Upper lobe of right lung (tissue), 1 donor: ENCODE data around the gene GSAP. TPM values are rescaled to one million over a fixed set of nuclear protein-coding genes. Genes with fewer than 3 reads are reported as not detected.
A peak's percentile ranks its signal among the peaks of the same experiment; 100 is the strongest.

ENCODE experiments used
- ATAC-seq: fragments of 200-7000 bp; cut with Tn5 transposase; one replicate; pipeline ENCODE4 v1.9.1; 2020; ENCODE audit warnings: mild to moderate bottlenecking, moderate library complexity
- DNase-seq: peaks from one replicate; pipeline ENCODE4 v3.0.0-alpha.2; 2020
- H3K27ac ChIP-seq: fragments of 200-600 bp; one replicate; pipeline ENCODE4 v1.8.0; 2022
- H3K27me3 ChIP-seq: fragments of 200-600 bp; one replicate; pipeline ENCODE4 v1.8.0; 2022; ENCODE audit warnings: mild to moderate bottlenecking
- H3K36me3 ChIP-seq: fragments of 200-600 bp; one replicate; pipeline ENCODE4 v1.8.0; 2022
- H3K4me1 ChIP-seq: fragments of 200-600 bp; one replicate; pipeline ENCODE4 v1.8.0; 2022
- H3K4me3 ChIP-seq: fragments of 200-600 bp; one replicate; pipeline ENCODE4 v1.8.0; 2022; ENCODE audit warnings: mild to moderate bottlenecking
- H3K9me3 ChIP-seq: fragments of 200-600 bp; one replicate; pipeline ENCODE4 v1.8.0; 2022
- intact Hi-C: fragments of 100-400 bp; cut with DNase I; formaldehyde crosslinking; loops from one replicate; pipeline ENCODE4 v1.11.0; 2022
- total RNA-seq: library from RNA; stranded (reverse); fragmentation: NEBNext Ultra II Directional; extraction: Animal tissue kit (Norgen Biotek cat#: 25700); gene quantifications from one replicate; pipeline ENCODE4 v1.2.1, GENCODE V29; 2021
- TF ChIP-seq, protein P1 (sequence below): fragments of 200-600 bp; IDR thresholded peaks from one replicate; pipeline ENCODE4 v1.8.0; 2022; ENCODE audit warnings: antibody characterized with exemption
- donor health status: DM: no; HTN: yes; CAD: no; lungs with severe emphysema.

The GSAP gene
- total RNA-seq, 1 donor from 2014 or later: 64.9 TPM

DNA sequence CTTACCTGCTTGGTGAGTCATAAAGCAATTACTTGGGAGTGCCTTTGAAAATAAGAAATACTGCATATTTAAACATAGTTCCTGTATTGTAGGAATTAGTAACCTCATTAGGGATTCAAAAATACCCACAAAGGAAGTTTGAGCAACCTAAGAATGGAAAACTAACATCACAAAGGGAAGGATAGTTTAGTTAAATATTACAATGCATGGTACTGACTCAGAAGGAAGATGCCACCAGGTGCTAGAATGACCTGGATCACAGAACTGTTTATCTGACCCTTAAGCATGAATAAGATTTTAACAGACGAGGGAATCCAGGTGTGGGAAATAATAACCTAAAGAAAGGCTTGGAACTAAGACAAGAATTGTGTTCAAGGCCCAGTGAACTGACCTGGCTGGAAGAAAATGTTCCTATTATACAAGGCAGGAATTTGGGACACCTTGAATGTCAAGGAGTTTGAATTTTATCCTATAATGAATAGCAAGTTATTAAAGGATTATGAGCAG lies 106.4 kb downstream of the GSAP start:
- Histone ChIP-seq H3K4me3 (no peak overlapping the region), H3K27me3 (no peaks in the 10 kb centered on the region), H3K27ac (no peak overlapping the region), H3K36me3 (peaks cover 42% of the 10 kb centered on the region), H3K9me3 (no peaks in the 10 kb centered on the region), H3K4me1 (no peaks in the 10 kb centered on the region)
- TF ChIP-seq, protein P1, sequence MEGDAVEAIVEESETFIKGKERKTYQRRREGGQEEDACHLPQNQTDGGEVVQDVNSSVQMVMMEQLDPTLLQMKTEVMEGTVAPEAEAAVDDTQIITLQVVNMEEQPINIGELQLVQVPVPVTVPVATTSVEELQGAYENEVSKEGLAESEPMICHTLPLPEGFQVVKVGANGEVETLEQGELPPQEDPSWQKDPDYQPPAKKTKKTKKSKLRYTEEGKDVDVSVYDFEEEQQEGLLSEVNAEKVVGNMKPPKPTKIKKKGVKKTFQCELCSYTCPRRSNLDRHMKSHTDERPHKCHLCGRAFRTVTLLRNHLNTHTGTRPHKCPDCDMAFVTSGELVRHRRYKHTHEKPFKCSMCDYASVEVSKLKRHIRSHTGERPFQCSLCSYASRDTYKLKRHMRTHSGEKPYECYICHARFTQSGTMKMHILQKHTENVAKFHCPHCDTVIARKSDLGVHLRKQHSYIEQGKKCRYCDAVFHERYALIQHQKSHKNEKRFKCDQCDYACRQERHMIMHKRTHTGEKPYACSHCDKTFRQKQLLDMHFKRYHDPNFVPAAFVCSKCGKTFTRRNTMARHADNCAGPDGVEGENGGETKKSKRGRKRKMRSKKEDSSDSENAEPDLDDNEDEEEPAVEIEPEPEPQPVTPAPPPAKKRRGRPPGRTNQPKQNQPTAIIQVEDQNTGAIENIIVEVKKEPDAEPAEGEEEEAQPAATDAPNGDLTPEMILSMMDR: no peak
- no peak for ATAC-seq
- DNase-seq: no peak
- intact Hi-C loops: no loop called here

DNA sequence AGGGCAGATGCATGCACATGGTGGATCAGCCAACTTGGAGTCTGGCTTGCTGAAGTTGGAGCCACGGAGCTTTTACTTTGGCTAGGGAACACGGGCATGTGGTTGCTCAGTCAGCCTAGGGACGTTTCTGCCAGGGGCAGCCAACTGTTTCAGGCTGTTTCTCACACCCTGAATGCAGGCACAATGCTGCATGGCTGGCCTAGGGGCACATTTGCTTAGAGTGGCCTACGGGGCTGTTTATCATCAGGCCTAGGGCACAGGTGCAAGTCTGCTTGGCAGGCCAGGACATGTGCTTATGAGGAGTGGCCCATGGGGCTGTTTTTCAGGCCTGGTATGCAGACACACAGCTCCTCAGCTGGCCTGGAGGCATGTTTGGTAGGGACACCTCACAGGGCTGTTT lies 107.4 kb downstream of the GSAP start:
- intact Hi-C loops: no loop called here
- Histone ChIP-seq H3K27ac (no peak overlapping the region), H3K36me3 (peaks cover 32% of the 10 kb centered on the region), H3K4me3 (no peak overlapping the region), H3K9me3 (no peaks in the 10 kb centered on the region), H3K4me1 (no peaks in the 10 kb centered on the region), H3K27me3 (no peaks in the 10 kb centered on the region)
- no peak for DNase-seq
- ATAC-seq: peak; percentile 39
- TF ChIP-seq, protein P1: no peak

GRCh38 chr7:77306231-77307067 lies 109.7 kb downstream of the GSAP start:
- no peak overlapping the region for H3K4me3 ChIP-seq
- TF ChIP-seq, protein P1: no peak
- intact Hi-C loops: no loop called here
- no peak overlapping the region for H3K27ac ChIP-seq
- H3K4me1 ChIP-seq: no peaks in the 10 kb centered on the region
- H3K9me3 ChIP-seq: no peaks in the 10 kb centered on the region
- DNase-seq: peak; percentile 61
- H3K36me3 ChIP-seq: peaks cover 14% of the 10 kb centered on the region
- no peak for ATAC-seq
- H3K27me3 ChIP-seq: no peaks in the 10 kb centered on the region

- Histone ChIP-seq H3K4me1 (no peaks in the 10 kb centered on the region), H3K27me3 (no peaks in the 10 kb centered on the region), H3K27ac (no peak overlapping the region), H3K4me3 (no peak overlapping the region), H3K9me3 (peaks cover 13% of the 10 kb centered on the region), H3K36me3 (no peaks in the 10 kb centered on the region)
- intact Hi-C loops: no loop called here
- ATAC-seq (no peak), DNase-seq (no peak)
- TF ChIP-seq, protein P1: no peak
Observed at GRCh38 chr7:77295549-77295948, 120.6 kb downstream of the GSAP start.

DNA sequence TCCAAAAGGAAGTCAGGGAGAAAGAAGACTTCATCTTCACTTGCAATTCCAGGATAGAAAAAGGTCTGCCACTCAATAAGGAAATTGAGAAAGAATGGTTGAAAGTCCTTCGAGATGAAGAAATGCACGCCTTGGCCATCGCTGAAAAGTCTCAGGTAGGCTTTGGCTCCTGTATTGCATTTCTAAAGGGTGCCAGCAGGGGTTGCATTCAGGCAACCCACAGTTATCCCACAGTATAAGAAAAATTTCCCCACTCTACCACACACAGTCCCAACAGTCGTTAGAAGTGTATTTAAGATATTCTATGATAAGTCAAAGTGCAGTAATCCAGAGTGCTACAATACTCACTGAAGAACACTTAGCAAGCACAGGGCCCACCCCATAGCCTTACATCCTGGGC lies 123.1 kb downstream of the GSAP start:
- Histone ChIP-seq H3K4me1 (peaks cover 4% of the 10 kb centered on the region), H3K36me3 (no peaks in the 10 kb centered on the region), H3K27me3 (no peaks in the 10 kb centered on the region), H3K4me3 (no peak overlapping the region), H3K27ac (no peak overlapping the region), H3K9me3 (peaks cover 13% of the 10 kb centered on the region)
- DNase-seq: no peak
- ATAC-seq: no peak
- intact Hi-C loops: no loop called here
- TF ChIP-seq, protein P1: no peak
